ENCODE measurements around the gene JAG2. TPM values are rescaled to one million over a fixed set of nuclear protein-coding genes. Genes with fewer than 3 reads are reported as not detected.

The JAG2 gene
- polyA plus RNA-seq, 4 donors, result 6.8 to 11.4 (median 9.8) TPM

DNA sequence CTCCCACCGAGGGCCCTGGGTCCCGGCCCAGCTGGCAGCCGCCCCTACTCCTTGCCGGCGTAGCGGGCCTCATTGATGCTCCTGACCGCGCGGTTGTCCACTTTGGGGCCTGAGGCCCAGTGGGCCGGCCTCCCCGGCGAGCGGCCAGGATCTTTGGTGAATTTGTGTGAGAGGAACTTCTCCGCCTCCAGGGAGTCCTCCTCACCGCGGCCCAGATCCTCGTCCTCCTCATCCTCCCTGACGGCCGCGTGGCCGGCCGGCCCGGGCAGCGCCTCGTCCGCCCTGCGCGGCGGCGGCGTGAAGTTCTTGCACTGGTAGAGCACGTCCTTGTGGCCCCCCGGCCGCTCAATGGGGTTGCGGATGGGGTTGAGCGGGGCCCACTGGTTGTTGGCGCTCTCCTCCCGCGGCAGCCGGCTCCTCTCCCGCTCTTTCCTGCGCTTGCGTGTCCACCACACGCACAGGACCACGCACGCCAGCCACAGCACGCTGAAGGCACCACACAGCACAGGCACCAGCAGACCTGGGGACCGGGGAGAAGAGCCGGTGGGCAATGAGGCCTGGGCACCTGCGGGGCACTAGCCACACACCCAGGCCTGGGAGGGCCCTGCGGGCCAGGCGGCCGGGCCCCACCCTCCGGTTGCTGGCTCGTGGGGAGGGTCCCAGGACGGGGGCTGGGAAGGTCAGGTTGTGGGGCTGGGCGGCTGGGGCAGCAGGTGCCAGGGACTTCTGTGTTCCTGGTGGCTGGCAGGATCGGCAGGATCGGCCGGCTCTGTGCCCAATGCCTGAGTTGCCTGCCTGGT, 25.7 kb downstream of the JAG2 start:
- DNase-seq (ENCODE audit: low read depth in 4 of 4, low spot score in 2 of 4), result no peak

DNA sequence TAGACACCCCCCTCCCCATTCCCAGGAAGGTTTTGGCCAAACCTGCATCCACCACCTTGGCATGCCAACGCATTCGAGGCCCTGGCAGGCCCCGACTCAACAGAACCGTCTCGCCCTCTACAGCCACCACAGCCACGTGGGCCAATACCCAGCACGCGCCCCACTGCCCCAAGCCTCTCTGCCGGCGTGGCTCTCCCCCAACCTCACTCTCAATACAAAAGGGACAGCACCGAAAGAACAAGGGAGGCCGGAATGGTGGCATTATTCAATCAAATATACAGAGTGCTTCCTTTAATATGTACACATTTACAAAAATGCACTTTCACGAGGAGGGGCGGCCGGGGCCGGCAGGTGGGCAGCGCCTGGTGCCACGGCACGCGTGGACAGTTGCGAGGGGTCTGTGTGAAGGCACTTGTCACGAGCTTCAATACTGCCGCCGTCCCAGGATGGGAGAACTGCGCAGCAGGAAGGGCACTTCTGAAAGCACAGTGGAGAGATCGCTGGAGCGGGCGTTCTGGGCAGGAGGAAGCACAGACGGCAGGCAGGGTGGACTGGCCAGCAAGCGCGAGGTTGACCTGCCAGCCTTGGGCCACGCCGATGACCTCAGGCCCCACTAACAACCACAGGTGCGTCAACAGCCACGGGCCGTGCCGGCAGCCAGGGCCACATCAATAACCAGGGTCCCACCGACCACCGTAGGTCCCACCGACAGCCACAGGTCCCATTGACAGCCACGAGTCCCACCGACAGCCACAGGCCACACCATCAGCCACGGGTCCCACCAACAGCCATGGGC, 26.9 kb downstream of the JAG2 start:
- no peak for DNase-seq (ENCODE audit: low read depth in 4 of 4, low spot score in 2 of 4)

DNA sequence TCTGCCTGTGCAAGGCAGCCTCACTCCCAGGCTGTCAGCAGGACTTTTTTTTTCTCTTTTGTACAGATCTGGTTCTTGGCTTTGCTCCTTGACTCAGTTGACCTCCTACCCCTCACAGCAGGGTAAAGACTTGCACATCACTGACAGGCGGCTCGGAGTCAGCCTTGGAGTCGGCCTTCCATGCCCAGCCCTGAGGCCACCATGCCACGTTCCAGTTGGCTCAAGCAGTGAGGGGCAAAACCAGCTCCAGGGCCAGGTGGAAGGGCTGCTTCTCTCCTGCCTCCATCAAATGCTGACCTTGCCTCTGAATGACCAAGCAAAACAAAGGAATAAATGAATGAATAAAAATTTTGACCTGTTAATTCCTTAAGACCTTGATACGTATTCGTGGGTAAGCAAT, 27.6 kb downstream of the JAG2 start:
- DNase-seq (ENCODE audit: low read depth in 4 of 4, low spot score in 2 of 4), result no peak

DNA sequence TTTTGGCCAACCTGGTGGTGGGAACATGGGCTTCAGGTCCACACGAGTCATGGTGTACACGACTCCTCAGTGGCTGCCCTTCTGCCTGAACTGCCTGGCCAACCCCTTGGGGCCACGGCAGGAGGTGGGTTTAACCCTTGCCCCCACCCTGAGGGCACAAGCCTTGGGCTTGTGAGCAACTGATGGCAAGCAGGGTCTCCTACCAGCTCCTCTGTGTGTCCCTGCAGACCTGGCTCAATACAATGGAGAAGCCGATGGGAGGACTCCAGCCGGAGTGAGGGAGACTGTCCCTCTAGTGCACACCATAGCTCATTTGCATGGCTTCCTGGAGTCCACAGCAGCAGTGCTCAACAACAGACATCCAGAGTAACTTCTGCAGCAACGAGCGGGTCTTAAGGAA, 28.0 kb downstream of the JAG2 start:
- DNase-seq (ENCODE audit: low read depth in 4 of 4, low spot score in 2 of 4), result no peak

DNA sequence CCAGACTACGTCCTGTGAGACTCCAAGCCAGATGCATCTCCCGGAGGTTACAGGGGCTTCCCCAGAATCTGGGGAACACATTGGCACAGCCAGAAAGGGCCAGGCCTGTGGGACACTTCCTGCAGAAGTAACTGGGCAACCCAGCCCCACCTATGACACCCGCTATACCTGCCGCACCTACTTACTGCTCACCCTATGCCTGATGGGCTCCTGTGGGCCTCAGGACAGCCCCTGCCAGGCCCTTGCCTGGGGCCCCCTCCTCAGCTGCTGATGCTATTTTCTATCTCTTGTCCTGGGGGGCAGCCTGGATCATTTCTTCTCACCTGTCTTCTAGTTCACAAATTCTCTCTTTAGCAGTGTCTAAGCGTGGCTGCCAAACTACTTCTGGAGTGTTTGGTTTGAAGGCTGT, 28.7 kb downstream of the JAG2 start:
- no peak for DNase-seq (ENCODE audit: low read depth in 4 of 4, low spot score in 2 of 4)

DNA sequence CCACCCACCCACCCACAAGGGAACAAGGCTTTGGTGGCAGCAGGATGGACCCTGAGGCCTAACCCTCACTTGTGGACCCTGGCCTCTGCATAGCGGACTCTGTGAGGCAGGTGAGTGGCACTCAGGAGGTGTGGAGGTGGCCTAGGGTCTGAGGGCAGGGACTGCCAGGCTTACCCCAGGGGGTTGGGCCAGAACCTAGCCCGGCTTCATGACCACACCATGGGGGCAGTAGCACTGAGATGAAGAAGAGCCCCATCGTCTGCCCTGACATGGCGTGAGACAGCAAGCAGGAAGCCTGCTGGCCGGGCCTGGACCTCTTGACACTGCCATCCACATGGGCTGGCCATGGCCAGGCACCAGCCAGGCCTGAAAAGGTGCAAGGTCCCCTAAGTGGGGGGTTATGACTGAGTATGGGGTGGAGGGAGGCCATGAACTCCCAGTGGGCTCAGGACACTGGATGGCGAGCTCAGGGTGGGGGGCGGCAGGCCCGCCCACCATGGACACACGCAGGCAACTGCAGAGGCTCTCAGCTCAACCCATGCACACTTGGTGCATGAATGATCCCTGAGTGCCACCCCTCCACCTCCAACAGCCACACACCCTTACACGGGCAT, 29.3 kb downstream of the JAG2 start:
- no peak for DNase-seq (ENCODE audit: low read depth in 4 of 4, low spot score in 2 of 4)

DNA sequence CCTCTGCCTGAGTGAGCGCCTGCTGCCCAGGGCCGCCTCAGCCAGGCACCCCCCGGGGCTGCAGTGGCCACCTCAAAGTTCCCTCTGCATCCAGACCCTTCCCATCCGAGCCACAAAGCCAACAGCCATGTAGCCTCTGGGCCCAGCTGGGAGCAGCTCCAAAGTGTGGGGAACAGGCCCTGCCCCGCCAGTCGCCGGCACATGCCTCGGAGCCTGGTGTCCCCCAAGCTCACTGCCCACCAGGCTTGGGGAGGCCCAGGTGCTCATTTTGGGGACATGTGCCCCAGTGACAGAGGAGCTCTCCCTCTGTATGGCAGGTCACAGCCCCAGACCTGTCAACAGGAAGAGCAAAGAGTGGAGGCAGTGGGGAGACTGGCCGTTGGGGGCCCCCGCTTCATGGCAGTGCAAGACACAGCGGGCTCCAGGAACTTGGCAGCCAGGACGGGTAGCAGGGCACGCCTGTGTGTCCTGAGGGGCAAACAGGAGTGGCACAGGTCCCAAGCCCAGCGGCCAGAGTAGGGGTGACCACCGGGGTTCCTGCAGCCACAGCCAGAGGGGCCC, 29.9 kb downstream of the JAG2 start:
- DNase-seq (ENCODE audit: low read depth in 4 of 4, low spot score in 2 of 4), result no peak

DNA sequence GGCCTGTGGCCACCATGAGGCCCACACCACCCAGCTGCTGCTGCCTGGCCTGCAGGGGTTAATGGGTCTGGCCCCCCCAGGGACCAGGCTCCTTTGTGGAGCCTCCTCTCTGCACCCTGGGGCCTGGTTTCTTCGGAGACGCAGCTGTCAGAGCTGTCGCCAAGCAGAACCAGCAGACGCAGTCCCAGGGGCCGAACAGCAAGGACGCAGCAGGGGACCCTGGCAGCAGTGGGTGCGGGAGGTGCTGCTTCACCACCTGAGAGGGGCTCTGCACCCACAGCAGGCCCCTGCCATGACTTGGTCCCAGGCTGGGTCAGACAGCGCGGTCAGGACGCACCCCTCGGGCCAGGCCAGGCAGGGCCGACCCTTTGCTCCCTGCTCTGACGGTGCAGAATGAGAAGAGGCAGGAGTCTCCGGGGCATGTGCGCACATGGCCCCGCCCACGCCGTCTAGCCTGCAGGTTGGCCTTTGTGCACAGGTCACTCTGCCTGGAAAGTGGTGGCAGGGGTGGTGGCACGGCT, 30.5 kb downstream of the JAG2 start:
- DNase-seq (ENCODE audit: low read depth in 4 of 4, low spot score in 2 of 4), result no peak

DNA sequence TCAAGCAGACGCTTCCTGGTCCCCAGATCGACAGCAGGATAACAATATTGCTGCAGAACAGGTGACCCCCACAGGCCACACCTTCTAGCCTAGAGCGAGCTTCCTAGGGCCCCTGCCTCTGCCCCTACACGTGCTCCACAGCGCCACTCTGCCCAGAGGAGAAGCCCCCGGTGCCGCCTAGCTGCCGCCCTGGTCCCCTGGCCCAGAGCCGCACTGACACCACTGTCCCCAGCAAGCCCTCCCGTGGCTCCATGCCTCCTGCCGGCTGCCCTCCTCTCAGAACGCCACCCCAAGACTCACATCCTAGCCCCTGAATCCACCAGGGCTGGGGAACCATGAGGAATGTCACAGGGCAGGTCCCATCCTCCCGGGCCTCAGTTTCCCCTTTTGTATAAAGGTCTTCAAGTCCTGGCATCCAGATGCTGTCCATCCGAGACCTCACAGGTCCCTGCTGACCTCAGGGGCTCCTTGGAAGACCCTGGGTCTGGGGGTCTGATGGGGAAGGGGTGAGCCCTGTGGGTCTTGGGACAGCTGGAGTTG, 31.0 kb downstream of the JAG2 start:
- no peak for DNase-seq (ENCODE audit: low read depth in 4 of 4, low spot score in 2 of 4)

DNA sequence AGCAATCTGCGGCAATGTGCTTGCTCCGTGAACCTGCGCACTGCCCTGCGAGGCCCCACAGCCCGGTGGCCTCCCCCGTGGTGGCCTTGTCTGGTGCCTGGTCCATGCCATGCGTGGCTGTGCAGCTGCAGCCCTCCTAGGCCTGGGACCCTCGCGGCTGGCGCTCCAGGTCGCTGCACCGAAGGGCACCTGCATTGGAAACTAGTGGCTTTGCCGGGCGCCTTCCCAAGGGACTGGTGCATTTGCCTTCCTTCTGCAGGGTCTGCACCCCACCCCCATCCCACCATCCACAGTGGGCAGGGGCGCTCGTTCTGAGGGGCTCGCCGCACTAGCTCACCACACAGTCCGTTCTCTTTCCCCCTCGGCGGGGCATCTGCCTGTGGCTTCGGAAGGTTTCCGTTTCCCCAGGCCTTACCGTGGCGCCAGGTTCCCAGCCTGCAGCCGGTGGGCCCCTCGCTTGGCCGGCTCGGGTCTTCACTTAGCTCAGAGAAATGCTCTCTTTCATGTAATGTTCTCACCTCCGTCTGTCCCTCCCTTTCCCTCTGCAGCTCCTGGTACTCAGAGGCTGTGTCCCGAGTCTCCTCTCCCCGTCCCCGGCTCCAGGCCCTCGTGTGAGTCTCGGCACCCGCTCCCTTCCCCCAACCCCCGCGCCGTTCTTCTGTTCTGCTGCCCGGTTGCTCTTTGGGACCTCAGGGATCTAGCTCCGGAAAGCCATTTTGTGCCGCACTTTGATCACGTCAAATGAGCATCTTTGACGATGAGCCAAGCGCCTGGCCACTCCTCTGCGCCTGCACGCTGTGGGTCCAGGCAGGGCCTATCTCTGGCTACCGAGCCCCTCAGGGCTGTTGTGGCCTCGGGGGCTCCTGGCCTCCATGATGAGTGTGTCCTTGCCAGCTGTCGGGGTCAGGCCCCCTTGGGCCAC, 31.9 kb downstream of the JAG2 start:
- DNase-seq (ENCODE audit: low read depth in 4 of 4, low spot score in 2 of 4), result no peak

DNA sequence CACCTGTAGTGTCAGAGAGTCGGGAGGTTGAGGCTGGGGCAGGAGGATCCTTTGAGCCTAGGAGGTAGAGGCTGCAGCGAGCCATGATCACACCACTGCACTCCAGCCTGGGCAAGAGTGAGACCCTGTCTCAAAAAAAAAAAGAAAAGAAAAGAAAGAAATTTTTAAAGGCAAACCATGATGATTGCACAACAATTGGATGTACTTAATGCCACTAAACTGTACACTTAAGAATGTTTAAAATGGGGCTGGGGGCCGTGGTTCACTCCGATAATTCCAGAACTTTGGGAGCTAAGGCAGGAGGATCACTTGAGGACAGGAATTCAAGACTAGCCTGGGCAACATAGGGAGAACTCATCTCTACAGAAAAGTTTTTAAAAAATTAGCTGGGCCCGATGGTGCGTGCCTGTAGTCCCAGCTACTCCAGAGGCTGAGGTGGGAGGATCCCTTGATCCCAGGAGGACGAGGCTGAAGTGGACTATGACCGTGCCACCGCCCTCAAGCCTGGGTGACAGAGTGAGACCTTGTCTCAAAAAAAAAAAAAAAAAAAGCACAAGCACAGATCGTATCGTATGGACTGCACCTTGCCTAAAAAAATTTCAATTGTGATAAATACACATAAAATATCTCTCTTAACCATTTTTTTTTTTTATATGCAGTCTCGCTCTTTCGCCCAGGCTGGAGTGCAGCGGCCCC, 32.7 kb downstream of the JAG2 start:
- no peak for DNase-seq (ENCODE audit: low read depth in 4 of 4, low spot score in 2 of 4)

DNA sequence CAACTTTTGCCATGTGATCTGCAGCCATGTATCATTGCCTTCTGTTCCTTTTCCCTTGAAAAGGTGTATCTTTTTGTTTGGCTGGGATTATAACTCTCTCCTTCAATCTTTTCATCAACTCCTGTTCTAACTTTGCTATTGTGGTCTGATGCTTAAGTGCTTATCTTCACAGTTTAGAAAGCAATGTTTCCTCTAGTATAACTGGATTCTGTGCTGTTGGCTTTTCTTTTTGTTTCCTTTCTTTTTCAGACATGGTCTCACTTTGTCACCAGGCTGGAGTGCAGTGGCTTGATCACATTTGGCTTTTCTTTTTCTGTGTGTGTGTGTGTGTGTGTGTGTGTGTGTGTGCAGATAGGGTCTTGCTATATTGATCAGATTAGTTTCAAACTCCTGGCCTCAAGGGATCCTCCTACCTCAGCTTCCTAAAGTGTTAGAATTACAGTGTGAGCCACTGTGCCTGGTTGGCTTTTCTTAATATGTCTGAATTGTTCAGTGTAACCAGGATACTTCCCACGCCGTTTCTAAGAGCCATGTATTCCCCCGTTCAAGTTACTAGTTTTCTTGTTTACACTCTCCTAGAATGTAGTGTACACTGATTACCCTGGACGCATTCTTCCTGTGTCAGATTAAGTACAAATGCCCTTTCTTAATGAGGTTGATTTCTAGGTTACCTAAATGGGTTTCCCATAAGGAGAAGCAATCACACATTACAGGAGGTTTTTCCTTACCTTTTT, 35.5 kb downstream of the JAG2 start:
- no peak for DNase-seq (ENCODE audit: low read depth in 4 of 4, low spot score in 2 of 4)

DNA sequence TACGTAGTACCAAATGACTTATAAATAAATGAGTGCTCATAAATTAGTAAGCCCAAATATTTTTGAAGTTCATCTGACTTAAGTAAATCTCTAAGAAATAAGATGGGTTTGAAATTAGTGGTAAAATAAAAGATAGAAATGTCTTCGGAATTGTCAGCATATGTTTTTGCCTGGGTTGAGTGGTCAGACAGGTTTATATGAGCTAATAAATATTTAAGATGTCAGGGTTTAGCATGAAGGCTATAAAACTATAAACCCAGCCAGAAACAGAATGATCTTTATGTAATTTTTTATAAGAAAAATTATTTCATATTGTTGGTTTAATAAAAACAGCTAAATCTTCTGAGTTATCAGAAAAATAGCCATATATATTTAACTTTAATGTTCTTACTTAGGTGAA, 37.3 kb downstream of the JAG2 start:
- no peak for DNase-seq (ENCODE audit: low read depth in 4 of 4, low spot score in 2 of 4)

DNA sequence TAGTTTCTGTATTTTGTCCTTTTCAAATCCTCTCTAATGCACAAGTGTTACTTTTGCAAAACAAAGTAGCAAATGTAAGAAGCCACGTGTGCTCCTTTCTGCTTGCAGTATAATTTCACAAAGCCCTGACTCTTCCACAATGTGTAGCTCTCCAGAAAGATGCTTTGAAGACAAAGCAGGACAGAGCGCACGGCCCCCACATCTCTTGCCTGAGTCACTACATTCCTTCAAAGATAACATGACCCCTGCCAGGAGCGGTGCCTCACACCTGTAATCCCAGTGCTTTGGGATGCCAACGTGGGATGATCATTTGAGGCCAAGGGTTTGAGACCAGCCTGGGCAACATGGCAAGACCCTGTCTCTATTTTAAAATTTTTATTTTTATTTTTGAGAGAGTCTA, 40.5 kb downstream of the JAG2 start:
- no peak for DNase-seq (ENCODE audit: low read depth in 4 of 4, low spot score in 2 of 4)

DNA sequence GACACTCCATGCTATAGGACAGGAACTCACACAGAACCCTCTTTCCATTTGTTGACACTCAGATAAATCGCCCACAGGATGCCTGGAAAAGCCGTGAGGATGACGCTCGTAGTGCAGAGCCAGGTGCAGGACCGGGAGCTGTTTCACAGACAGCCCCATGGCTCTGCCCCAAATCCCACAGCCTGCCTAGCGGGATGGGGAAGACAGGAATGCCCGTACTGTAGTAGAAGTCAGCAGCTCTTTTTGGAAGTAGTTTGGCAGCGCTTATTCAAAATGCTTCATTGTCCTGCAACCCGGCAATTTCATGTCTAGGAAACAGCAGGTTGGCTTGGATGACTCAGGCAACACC, 41.6 kb downstream of the JAG2 start:
- no peak for DNase-seq (ENCODE audit: low read depth in 4 of 4, low spot score in 2 of 4)

DNA sequence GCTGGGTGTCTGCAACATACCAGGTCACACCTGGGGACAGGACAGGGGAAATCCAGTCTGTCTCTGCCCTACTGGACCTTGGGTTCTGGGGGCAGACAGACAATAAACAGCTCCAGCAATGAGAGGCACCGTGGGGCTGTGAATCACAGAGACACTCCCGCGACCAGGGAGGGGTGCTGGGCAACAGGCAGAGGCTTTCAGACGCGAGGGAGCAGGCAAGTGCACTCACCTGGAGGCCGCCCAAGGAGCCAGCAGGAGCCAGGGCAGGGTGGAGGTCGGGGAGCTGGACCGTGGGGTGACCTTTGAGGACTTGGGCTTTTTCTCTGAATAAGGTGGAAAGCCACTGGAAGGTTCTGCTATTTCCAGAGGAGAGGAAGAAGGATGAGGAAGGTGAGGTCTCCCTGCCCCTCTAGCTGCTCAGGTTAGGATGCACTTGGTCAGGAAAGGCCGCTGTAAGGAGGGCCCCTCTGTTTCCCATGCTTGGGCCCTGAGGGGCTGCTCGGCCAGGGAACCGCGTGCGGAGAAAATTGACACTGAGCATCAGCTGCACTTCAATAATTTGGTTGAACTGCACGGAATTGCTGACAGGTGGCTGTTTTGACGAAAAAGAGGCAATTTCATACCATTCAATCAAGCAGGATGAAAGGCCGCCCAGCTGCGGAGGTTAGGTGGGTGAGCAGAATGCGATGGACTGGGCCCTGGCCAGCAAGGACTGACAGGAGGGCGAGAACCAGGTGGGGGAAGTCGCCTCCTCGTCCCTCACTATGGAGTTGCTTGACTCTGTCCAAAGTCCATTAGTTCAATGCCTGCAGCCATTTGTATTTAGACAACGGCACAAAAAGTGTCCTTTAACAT, 42.2 kb downstream of the JAG2 start:
- DNase-seq (ENCODE audit: low read depth in 4 of 4, low spot score in 2 of 4), result no peak

DNA sequence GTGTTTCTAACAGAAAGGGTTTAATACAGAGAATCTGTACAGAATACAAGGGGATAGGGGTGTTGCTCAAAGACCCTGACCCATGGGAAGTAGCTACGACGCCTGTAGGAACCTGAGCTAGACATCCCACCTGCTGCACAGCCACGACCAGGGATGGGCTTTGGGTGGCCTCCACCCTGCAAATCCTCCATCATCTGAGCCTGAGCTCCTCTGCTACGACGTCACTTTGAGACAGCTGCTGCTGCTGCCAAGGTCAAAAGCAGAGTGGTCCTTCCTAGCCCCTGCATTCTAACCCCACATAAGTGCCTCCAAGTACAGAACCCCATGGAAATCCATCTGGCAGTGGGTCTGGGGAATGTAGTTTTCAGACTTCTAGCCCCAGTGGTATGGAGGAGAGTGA, 43.8 kb downstream of the JAG2 start:
- DNase-seq (ENCODE audit: low read depth in 4 of 4, low spot score in 2 of 4), result no peak
